Measurements from ENCODE around the gene FFAR1. TPM values are rescaled to one million over a fixed set of nuclear protein-coding genes. Genes with fewer than 3 reads are reported as not detected.

FFAR1 gene
- total and polyA plus RNA-seq, 2 donors (not counting 1 experiment from before 2014, with no cell fraction given): 3.0 to 17.9 TPM

- ChIA-PET CTCF (interaction anchor here (0.8 to 6.4 kb wide), 16 partner anchors 11 to 188 kb away, joined by 3 to 35 read pairs (median 4); partner anchors contain the start of gene FFAR1), POLR2A (interaction anchor here (0.7 to 7.6 kb wide), 8 partner anchors 12 to 189 kb away, joined by 3 to 106 read pairs (median 4); partner anchors contain the start of gene FFAR1)
- H3K36me3 ChIP-seq (replicated peaks in 1 of 2; ENCODE audit: control extremely low read depth in 1 of 2, control insufficient read depth in 1 of 2, extremely low read depth in 1 of 2, insufficient read depth in 2 of 2, low read length in 1 of 2): peaks cover 0 to 50% of the 10 kb centered on the region in 2 experiments
- H3K27me3 Mint-ChIP-seq: no peaks in the 10 kb centered on the region
- intact Hi-C loops (cut with micrococcal nuclease): loop anchor here (1.0 to 5.0 kb wide), 4 partner anchors 14 to 61 kb away; partner anchors contain the start of gene FFAR1
- ATAC-seq (ENCODE audit: low read depth) (peak; percentile 84), DNase-seq (peak; percentile 94)
- H3K9ac ChIP-seq (ENCODE audit: low read length): peak overlapping the region; percentile 86
- no peak for TF ChIP-seq EZH2 (IDR thresholded peaks at IDR 0.05; ENCODE audit: borderline replicate concordance, insufficient read depth, low read depth, low read length, poor library complexity, severe bottlenecking)
- H3K4me3 Mint-ChIP-seq: peak overlapping the region; percentile 93
- H3K4me1 Mint-ChIP-seq: peaks cover 75% of the 10 kb centered on the region
- 0% methylated on average over 2 of the region's 7 CpGs for WGBS (ENCODE audit: insufficient coverage)
- H3K79me2 ChIP-seq (ENCODE audit: control insufficient read depth, insufficient read depth, low read length): peaks cover 99% of the 10 kb centered on the region
- H3K9me3 ChIP-seq (ENCODE audit: control extremely low read depth in 1 of 3, control insufficient read depth in 2 of 3, insufficient read depth in 1 of 3, low read length in 2 of 3): no peaks in the 10 kb centered on the region
- no peak overlapping the region for H2AFZ ChIP-seq (ENCODE audit: insufficient read depth, low read depth, low read length, poor library complexity, severe bottlenecking)
- H3K4me2 ChIP-seq (replicated peaks; ENCODE audit: low read depth, low read length, poor library complexity, severe bottlenecking): peak overlapping the region; percentile 87
- no peaks in the 10 kb centered on the region for H3K27me3 ChIP-seq (replicated peaks in 1 of 4; ENCODE audit: control extremely low read depth in 1 of 4, control insufficient read depth in 3 of 4, insufficient read depth in 4 of 4, low read length in 3 of 4)
- peaks cover 56% of the 10 kb centered on the region for H4K20me1 ChIP-seq (ENCODE audit: control insufficient read depth, insufficient read depth, low read length, poor library complexity, severe bottlenecking)
- H3K27ac ChIP-seq (ENCODE audit: low read length in 2 of 2): peak overlapping the region; percentile 79 to 90
- peak overlapping the region; percentile 83 to 100 (median 89) for H3K4me3 ChIP-seq (ENCODE audit: control extremely low read depth in 1 of 5, extremely low read depth in 1 of 5, insufficient read depth in 1 of 5, low read depth in 2 of 5, low read length in 4 of 5)
- H3K27ac Mint-ChIP-seq: peak overlapping the region; percentile 96
- peaks cover 68 to 83% of the 10 kb centered on the region in 2 donors for H3K4me1 ChIP-seq (ENCODE audit: control insufficient read depth in 2 of 2, insufficient read depth in 2 of 2, low read length in 2 of 2)
- H3K9me3 Mint-ChIP-seq (ENCODE audit: insufficient read depth): no peaks in the 10 kb centered on the region
Observed at GRCh38 chr19:35330475-35330874, 17.2 kb upstream of the FFAR1 start.

GRCh38 chr19:35331551-35332214, 16.0 kb upstream of the FFAR1 start:
- H3K4me3 Mint-ChIP-seq: peak overlapping the region; percentile 93
- ChIA-PET CTCF (interaction anchor here (0.9 to 6.4 kb wide), 8 partner anchors 12 to 179 kb away, joined by 3 to 35 read pairs (median 12); partner anchors contain the start of gene FFAR1), POLR2A (interaction anchor here (0.8 to 7.6 kb wide), 7 partner anchors 8 to 191 kb away, joined by 3 to 106 read pairs (median 4); partner anchors contain the start of gene FFAR1)
- ATAC-seq (ENCODE audit: low read depth) (no peak), DNase-seq (peak; percentile 35)
- Histone ChIP-seq H3K79me2 (ENCODE audit: control insufficient read depth, insufficient read depth, low read length) (peaks cover 99% of the 10 kb centered on the region), H3K27me3 (replicated peaks in 1 of 4; ENCODE audit: control extremely low read depth in 1 of 4, control insufficient read depth in 3 of 4, insufficient read depth in 4 of 4, low read length in 3 of 4) (no peaks in the 10 kb centered on the region), H3K27ac (ENCODE audit: low read length in 2 of 2) (peak overlapping the region; percentile 67 to 75), H3K9me3 (ENCODE audit: control extremely low read depth in 1 of 3, control insufficient read depth in 2 of 3, insufficient read depth in 1 of 3, low read length in 2 of 3) (no peaks in the 10 kb centered on the region), H4K20me1 (ENCODE audit: control insufficient read depth, insufficient read depth, low read length, poor library complexity, severe bottlenecking) (peaks cover 68% of the 10 kb centered on the region), H3K4me2 (replicated peaks; ENCODE audit: low read depth, low read length, poor library complexity, severe bottlenecking) (peak overlapping the region; percentile 87), H3K4me1 (ENCODE audit: control insufficient read depth in 2 of 2, insufficient read depth in 2 of 2, low read length in 2 of 2) (peaks cover 68 to 86% of the 10 kb centered on the region in 2 donors), H2AFZ (ENCODE audit: insufficient read depth, low read depth, low read length, poor library complexity, severe bottlenecking) (no peak overlapping the region), H3K36me3 (replicated peaks in 1 of 2; ENCODE audit: control extremely low read depth in 1 of 2, control insufficient read depth in 1 of 2, extremely low read depth in 1 of 2, insufficient read depth in 2 of 2, low read length in 1 of 2) (peaks cover 0 to 62% of the 10 kb centered on the region in 2 experiments), H3K4me3 (ENCODE audit: control extremely low read depth in 1 of 5, extremely low read depth in 1 of 5, insufficient read depth in 1 of 5, low read depth in 2 of 5, low read length in 4 of 5) (peak overlapping the region; percentile 83 to 100 (median 89)), H3K9ac (ENCODE audit: low read length) (peak overlapping the region; percentile 86)
- peaks cover 79% of the 10 kb centered on the region for H3K4me1 Mint-ChIP-seq
- 14% methylated on average over 3 of the region's 14 CpGs for WGBS (ENCODE audit: insufficient coverage)
- TF ChIP-seq CTCF (IDR thresholded peaks at IDR 0.05): no peak
- TF ChIP-seq EZH2 (IDR thresholded peaks at IDR 0.05; ENCODE audit: borderline replicate concordance, insufficient read depth, low read depth, low read length, poor library complexity, severe bottlenecking): no peak
- intact Hi-C loops (cut with micrococcal nuclease): loop anchor here (2.0 to 5.0 kb wide), 2 partner anchors 15 to 34 kb away; no protein-coding TSS in a partner anchor
- no peaks in the 10 kb centered on the region for H3K9me3 Mint-ChIP-seq (ENCODE audit: insufficient read depth)
- H3K27me3 Mint-ChIP-seq: no peaks in the 10 kb centered on the region
- peak overlapping the region; percentile 96 for H3K27ac Mint-ChIP-seq
